Ovary (tissue), 9 donors: ENCODE results near the gene BICDL2. TPM values are rescaled to one million over a fixed set of nuclear protein-coding genes. Genes with fewer than 3 reads are reported as not detected.
"Not testable (repeated sequence)": the region's sequence is repeated elsewhere in the genome, so short reads cannot be mapped to it uniquely, and the experiment has no call there.

Experiments
- DNase-seq, 5 donors: peaks; one replicate each; pipeline ENCODE4 v3.0.0-alpha.2; 2019 to 2020
- H3K27ac ChIP-seq, 2 donors: fragments of 200-600 bp; one replicate each; pipeline versions ENCODE4 v1.5.1 to v1.8.0; 2019 to 2022
- H3K27me3 ChIP-seq: fragments of 200-600 bp; one replicate; pipeline ENCODE4 v1.8.0; 2022
- H3K36me3 ChIP-seq: fragments of 200-600 bp; sonication (generic); one replicate; pipeline ENCODE4 v1.5.1; 2019
- H3K4me1 ChIP-seq: one replicate; pipeline ENCODE4 v1.8.1; 2013; ENCODE audit warnings: mild to moderate bottlenecking, moderate library complexity; ENCODE audit not compliant: insufficient read depth
- H3K4me3 ChIP-seq: fragments of 200-600 bp; sonication (generic); one replicate; pipeline ENCODE4 v1.5.1; 2017
- H3K9me3 ChIP-seq, 2 donors: fragments of 200-600 bp in 1 of 2; sonication (generic) in 1 of 2; one replicate each; pipeline versions ENCODE4 v1.5.1 to v1.8.1; 2013 to 2019; ENCODE audit warnings: mild to moderate bottlenecking in 1 of 2, moderate library complexity in 1 of 2
- EP300 ChIP-seq: sonication (generic); formaldehyde crosslinking; IDR thresholded peaks from one replicate; pipeline ENCODE4 v1.6.1; 2017; ENCODE audit warnings: antibody characterized with exemption
- POLR2A ChIP-seq: fragments of 450-650 bp; IDR thresholded peaks from one replicate; pipeline ENCODE4 v1.6.1; 2017; ENCODE audit warnings: antibody characterized with exemption, mild to moderate bottlenecking, moderate library complexity
- WGBS, 3 donors: extraction: QIAGEN DNeasy Blood & Tissue Kit in 1 of 3; methylation state at CpG; one replicate each; pipeline versions ENCODE4 v1.1.5 to v1.1.7; 2013 to 2017; 5-methylcytosine and 5-hydroxymethylcytosine counted together
- intact Hi-C, 4 donors: fragments of 100-400 bp; cut with DNase I; formaldehyde crosslinking; loops; one replicate each; pipeline versions ENCODE4 v1.11.0 to v1.15.1; 2022 to 2023
- polyA plus RNA-seq, 2 donors: library from polyadenylated mRNA; stranded (reverse); fragments of 200-250 nt in 1 of 2; fragments of 350-450 nt in 1 of 2; fragmentation: Illumina TruSeq in 1 of 2; extraction: RNeasy Lipid Tissue Mini Kit (QIAGEN cat#74804) in 1 of 2; gene quantifications; one replicate each; pipeline ENCODE4 v1.2.3, GENCODE V29; 2013 to 2014
- total RNA-seq, 7 donors: library from RNA; depleted of rRNA in 2 of 7; stranded (reverse); fragments of >200 nt in 2 of 7; fragmentation: NEBNext Ultra II Directional in 3 of 7; extraction: Animal tissue kit (Norgen Biotek cat#: 25700) in 3 of 7; gene quantifications; one replicate each; pipeline versions ENCODE4 v1.1.0 to v1.2.4, GENCODE V29; 2016 to 2023
- TF ChIP-seq, protein P1 (sequence below), 3 donors: fragments of 450-650 bp in 2 of 3; fragments of 200-600 bp in 1 of 3; IDR thresholded peaks; one replicate each; pipeline versions ENCODE4 v1.5.1 to v1.8.0; 2016 to 2022; ENCODE audit warnings: antibody characterized with exemption in 3 of 3, mild to moderate bottlenecking in 1 of 3
- donor health status: DM: no; HTN: no; CAD: no; lungs with moderate emphysema.
- donor health status: DM: no; HTN: no; CAD: no.
- donor health status: Bipolar disorder and iron deficiency.
- donor health status: DM: yes; HTN: yes; CAD: no.
- donor health status: DM: no; HTN: no; CAD: no.
- donor health status: DM: yes; HTN: yes; CAD: no.

The BICDL2 gene
- total and polyA plus RNA-seq, 9 donors, result 0.02 to 21.9 (median 1.3) TPM; not detected in 3

DNA sequence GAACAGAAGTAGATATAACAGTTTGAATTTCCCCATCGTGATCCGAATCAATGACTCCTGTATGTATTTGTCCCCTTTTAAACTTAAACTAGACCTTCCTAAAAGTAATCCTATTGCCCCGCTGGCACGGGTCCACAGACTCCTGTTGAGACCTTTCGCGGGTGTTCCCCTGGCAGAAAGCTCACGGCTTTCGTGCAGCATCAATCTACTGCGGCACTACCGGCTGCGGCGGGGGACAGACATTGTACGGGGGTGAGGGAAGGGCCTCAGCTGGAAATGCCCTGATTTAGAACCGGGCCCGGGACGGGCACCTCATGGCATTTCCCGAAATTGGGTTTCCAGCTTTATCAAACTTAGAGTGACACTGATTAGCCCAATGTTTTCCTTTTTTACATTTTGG lies 43.3 kb upstream of the BICDL2 start:
- Histone ChIP-seq H3K4me1 (peaks cover 6% of the 10 kb centered on the region), H3K4me3 (no peak overlapping the region), H3K36me3 (no peaks in the 10 kb centered on the region), H3K27ac (no peak overlapping the region), H3K27me3 (no peaks in the 10 kb centered on the region), H3K9me3 (no peaks in the 10 kb centered on the region)
- TF ChIP-seq EP300 (no peak), POLR2A (no peak)
- TF ChIP-seq, protein P1, sequence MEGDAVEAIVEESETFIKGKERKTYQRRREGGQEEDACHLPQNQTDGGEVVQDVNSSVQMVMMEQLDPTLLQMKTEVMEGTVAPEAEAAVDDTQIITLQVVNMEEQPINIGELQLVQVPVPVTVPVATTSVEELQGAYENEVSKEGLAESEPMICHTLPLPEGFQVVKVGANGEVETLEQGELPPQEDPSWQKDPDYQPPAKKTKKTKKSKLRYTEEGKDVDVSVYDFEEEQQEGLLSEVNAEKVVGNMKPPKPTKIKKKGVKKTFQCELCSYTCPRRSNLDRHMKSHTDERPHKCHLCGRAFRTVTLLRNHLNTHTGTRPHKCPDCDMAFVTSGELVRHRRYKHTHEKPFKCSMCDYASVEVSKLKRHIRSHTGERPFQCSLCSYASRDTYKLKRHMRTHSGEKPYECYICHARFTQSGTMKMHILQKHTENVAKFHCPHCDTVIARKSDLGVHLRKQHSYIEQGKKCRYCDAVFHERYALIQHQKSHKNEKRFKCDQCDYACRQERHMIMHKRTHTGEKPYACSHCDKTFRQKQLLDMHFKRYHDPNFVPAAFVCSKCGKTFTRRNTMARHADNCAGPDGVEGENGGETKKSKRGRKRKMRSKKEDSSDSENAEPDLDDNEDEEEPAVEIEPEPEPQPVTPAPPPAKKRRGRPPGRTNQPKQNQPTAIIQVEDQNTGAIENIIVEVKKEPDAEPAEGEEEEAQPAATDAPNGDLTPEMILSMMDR (IDR thresholded peaks at IDR 0.05), result no peak
- intact Hi-C loops, result no loop called here
- DNase-seq, result no peak
- 15 to 51% (median 17%) methylated on average over 17 of the region's 17 CpGs for WGBS, 3 donors

DNA sequence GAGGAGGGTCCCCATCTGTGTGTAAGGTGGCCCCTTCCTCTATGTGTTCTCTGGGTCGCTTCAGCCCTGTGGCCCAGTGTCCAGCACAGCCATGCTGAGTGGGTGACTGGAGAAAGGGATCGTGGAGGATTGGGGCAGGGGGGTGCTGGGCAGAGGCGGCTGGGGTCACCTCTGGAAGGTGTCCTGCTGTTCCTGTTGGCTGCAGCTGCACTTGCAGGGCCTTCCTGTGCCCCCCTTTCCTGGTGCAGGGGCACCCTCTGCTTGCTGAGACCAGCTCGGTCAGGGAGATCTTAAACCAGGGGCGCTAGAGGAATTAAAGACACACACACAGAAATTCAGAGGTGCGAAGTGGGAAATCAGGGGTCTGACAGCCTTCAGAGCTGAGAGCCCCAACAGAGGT lies 39.8 kb upstream of the BICDL2 start:
- Histone ChIP-seq H3K27me3 (no peaks in the 10 kb centered on the region), H3K9me3 (no peaks in the 10 kb centered on the region), H3K4me3 (no peak overlapping the region), H3K27ac (no peak overlapping the region), H3K4me1 (peaks cover 6% of the 10 kb centered on the region), H3K36me3 (no peaks in the 10 kb centered on the region)
- TF ChIP-seq, protein P1 (IDR thresholded peaks at IDR 0.05), result no peak
- TF ChIP-seq POLR2A, result no peak
- no peak for TF ChIP-seq EP300
- no peak for DNase-seq
- 60 to 90% (median 84%) methylated on average over 6 of the region's 6 CpGs for WGBS, 3 donors
- intact Hi-C loops, result no loop called here

DNA sequence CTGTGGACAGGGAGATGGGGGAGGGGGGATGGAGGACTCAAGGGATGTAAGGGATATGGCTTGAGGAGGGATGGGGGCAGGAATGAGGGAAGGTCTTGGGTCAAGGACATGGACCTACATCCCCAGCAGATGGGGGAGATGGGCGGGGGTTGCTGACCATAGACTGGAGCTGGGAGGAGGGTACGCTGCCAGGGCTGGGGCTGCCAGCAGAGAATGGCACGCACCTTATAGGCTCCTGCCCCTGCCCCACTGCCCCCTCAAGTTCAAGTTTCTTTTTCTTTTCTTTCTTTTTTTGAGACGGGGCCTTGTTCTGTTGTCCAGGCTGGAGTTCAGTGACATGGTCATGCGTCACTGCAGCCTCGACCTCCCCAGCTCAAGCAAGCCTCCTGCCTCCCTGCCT lies 39.2 kb upstream of the BICDL2 start:
- H3K27me3 ChIP-seq, H3K4me3 ChIP-seq, H3K9me3 ChIP-seq, intact Hi-C loops, H3K36me3 ChIP-seq, H3K4me1 ChIP-seq, DNase-seq, H3K27ac ChIP-seq: not testable (repeated sequence)
- WGBS, 3 donors, result 51 to 64% (median 53%) methylated on average over 6 of the region's 6 CpGs

DNA sequence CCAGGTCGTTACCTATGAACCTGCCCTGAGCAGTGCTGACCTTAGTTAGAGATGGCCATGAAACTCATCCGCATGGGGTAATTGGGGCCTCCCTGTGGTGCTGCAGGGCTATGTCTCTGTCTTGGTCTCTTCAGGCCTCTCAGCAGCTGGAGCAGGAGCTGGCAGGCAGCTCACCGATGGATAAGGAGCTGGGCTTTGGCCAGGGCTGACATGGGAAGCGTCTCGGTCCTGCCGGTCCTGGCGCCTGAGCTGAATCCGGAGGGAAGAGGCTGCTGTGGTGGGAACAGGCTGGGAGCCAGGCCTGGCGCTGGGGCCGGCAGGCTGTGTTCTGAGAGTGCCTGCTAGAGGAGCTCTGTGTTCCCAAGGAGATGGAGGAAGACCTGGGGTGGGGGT lies 38.8 kb upstream of the BICDL2 start:
- TF ChIP-seq, protein P1 (IDR thresholded peaks at IDR 0.05), result no peak
- TF ChIP-seq EP300 (no peak), POLR2A (no peak)

DNA sequence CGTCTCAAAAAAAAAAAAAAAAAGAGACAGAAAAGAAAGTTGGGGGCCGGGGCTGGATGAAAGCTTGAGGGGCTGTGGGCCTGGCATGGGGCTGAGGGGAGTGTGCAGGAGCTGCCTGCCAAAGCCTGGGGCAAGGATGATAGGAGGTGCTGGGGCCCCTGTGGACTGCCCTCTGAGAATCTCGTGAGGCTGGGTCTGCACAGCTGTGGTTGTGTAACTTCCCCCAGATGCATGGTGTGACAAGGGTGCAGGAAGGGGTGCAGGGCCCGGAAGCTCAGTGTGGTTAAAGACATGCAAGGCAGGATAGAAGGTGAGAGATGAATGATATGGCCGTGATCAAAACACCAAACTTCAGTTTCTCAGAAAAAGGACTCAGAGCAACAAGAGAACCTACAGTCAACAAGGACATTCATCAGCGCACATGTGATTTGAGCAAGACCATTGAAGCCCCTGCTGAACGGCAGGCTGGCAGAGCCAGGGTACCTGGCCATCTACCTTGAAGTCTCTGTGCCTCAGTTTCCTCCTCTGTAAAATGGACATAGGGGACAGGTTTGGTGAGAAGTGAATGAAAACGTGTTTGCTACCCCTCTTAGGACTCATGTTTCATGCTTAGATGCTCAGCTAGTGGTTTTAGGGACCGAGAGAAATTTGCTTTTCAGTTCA lies 38.2 kb upstream of the BICDL2 start:
- Histone ChIP-seq H3K4me3 (no peak overlapping the region), H3K36me3 (no peaks in the 10 kb centered on the region), H3K9me3 (no peaks in the 10 kb centered on the region), H3K27me3 (no peaks in the 10 kb centered on the region), H3K27ac (no peak overlapping the region), H3K4me1 (peaks cover under 1% of the 10 kb centered on the region)
- intact Hi-C loops, result no loop called here
- TF ChIP-seq, protein P1 (IDR thresholded peaks at IDR 0.05), result no peak
- DNase-seq, result no peak
- 57 to 63% (median 59%) methylated on average over 9 of the region's 9 CpGs for WGBS, 3 donors

More for the DNA sequence above, 38.8 kb upstream of the BICDL2 start:
- Histone ChIP-seq H3K36me3 (no peaks in the 10 kb centered on the region), H3K27ac (no peak overlapping the region), H3K4me1 (peaks cover 2% of the 10 kb centered on the region), H3K27me3 (no peaks in the 10 kb centered on the region), H3K9me3 (no peaks in the 10 kb centered on the region), H3K4me3 (no peak overlapping the region)
- WGBS, 3 donors, result 2 to 14% (median 12%) methylated on average over 8 to 10 of the region's 10 CpGs
- peak; percentile 47 to 78 (median 60) for DNase-seq
- intact Hi-C loops, result no loop called here
